A549 (cell line): ENCODE results near the gene EPN2. TPM values are rescaled to one million over a fixed set of nuclear protein-coding genes. Genes with fewer than 3 reads are reported as not detected.
"Not testable (repeated sequence)": the region's sequence is repeated elsewhere in the genome, so short reads cannot be mapped to it uniquely, and the experiment has no call there.

Experiments
- ATAC-seq, 2 experiments: fragments of 200-7000 bp in 1 of 2; fragments of >200 bp in 1 of 2; cut with Nextera tagmentation in 1 of 2; cut with Tn5 transposase in 1 of 2; 3 replicates each; pipeline versions ENCODE4 v1.8.0 to v1.9.1; 2018 to 2020; ENCODE audit warnings: mild to moderate bottlenecking in 1 of 2, moderate library complexity in 1 of 2
- CTCF ChIA-PET: fragments of 300-600 bp; sonication (Branson Sonifier 250); formaldehyde crosslinking; extraction: SDS; loops from one replicate; lab custom pipeline; 2021; ENCODE audit warnings: antibody characterized with exemption, inconsistent platforms; lab: Yijun Ruan, JAX
- POLR2A ChIA-PET: fragments of 350-600 bp; formaldehyde crosslinking; extraction: SDS; loops from one replicate; lab custom pipeline; 2021; ENCODE audit warnings: antibody characterized with exemption, inconsistent platforms; lab: Yijun Ruan, JAX
- DNase-seq, 2 experiments: peaks; one replicate each; pipeline versions ENCODE4 v3.0.0 to v3.0.0-alpha.2; 2011 to 2016; ENCODE audit warnings: low read depth in 1 of 2, low spot score in 1 of 2
- FAIRE-seq: peaks from 2 replicates; lab custom pipeline; 2011; peaks lifted over from hg19 to GRCh38; lab: Jason Lieb, UNC
- H3K27ac ChIP-seq, 2 experiments: fragments of >200 bp; sonication (Bioruptor Twin); formaldehyde crosslinking; 3 replicates each; pipeline ENCODE4 v1.5.1; 2016 to 2017
- H3K4me1 ChIP-seq: fragments of >200 bp; sonication (Bioruptor Twin); formaldehyde crosslinking; 3 replicates; pipeline ENCODE4 v1.6.1; 2016
- H3K4me2 ChIP-seq: fragments of >200 bp; sonication (Bioruptor Twin); formaldehyde crosslinking; 3 replicates; pipeline ENCODE4 v1.6.1; 2016
- H3K4me3 ChIP-seq: fragments of >200 bp; sonication (Bioruptor Twin); formaldehyde crosslinking; 3 replicates; pipeline ENCODE4 v1.5.1; 2016
- H3K9me3 ChIP-seq: fragments of >200 bp; sonication (Bioruptor Twin); formaldehyde crosslinking; 3 replicates; pipeline ENCODE4 v1.6.1; 2016
- WGBS: methylation state at CpG from one replicate; pipeline ENCODE4 v1.1.6; 2017; ENCODE audit errors: missing lambda C conversion rate; 5-methylcytosine and 5-hydroxymethylcytosine counted together
- polyA plus RNA-seq, 4 experiments: library from polyadenylated mRNA; depleted of rRNA in 3 of 4; stranded (reverse); fragments of >200 nt; fragmentation: RNase III in 1 of 4; extraction: RNeasy Plus Mini Kit Qiagen cat#74134 plus additional on column Dnase treatment in 1 of 4; gene quantifications; 2 replicates in 3 of 4; 3 replicates in 1 of 4; pipeline ENCODE4 v1.2.3, GENCODE V29; 2011 to 2017

The EPN2 gene
- polyA plus RNA-seq, 2 of the 4 experiments (the other 2 are of a cell fraction), result 32.1 to 33.8 TPM

- FAIRE-seq, CTCF ChIA-PET: not testable (repeated sequence)
These were observed 34.7 kb upstream of the EPN2 start for GRCh38 chr17:19202448-19202847.

DNA sequence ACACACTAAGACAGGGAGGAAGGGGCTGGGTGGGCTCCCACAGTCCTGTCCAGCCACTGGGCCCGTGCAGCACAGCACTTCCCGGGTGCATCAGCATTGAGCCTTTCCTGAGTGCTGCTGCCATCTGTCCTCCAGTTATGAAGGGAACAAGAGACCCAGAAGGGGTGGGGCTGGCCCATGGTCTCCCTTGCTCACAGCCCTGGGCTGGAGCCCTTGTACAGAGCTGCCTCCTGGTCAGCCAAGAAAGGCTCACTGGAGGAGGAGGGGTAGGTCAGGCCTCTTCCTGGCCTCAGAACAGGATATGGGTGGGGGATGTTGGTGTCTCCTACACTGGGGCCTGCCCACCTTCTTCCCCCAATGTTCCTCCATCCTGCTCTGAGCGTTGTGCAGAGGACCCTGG lies 33.7 kb upstream of the EPN2 start:
- H3K27ac ChIP-seq, H3K4me3 ChIP-seq, CTCF ChIA-PET, POLR2A ChIA-PET, DNase-seq, H3K4me1 ChIP-seq, H3K9me3 ChIP-seq, FAIRE-seq, H3K4me2 ChIP-seq: not testable (repeated sequence)
- peak; percentile 55 to 57 for ATAC-seq
- no CpG with 5 or more reads among the region's 3 CpGs for WGBS

More at GRCh38 chr17:19202448-19202847, 34.7 kb upstream of the EPN2 start:
- DNase-seq, H3K27ac ChIP-seq, H3K4me1 ChIP-seq, H3K4me3 ChIP-seq, H3K4me2 ChIP-seq, H3K9me3 ChIP-seq, POLR2A ChIA-PET: not testable (repeated sequence)
- no CpG with 5 or more reads among the region's 20 CpGs for WGBS
- ATAC-seq, result peak; percentile 93 to 98

DNA sequence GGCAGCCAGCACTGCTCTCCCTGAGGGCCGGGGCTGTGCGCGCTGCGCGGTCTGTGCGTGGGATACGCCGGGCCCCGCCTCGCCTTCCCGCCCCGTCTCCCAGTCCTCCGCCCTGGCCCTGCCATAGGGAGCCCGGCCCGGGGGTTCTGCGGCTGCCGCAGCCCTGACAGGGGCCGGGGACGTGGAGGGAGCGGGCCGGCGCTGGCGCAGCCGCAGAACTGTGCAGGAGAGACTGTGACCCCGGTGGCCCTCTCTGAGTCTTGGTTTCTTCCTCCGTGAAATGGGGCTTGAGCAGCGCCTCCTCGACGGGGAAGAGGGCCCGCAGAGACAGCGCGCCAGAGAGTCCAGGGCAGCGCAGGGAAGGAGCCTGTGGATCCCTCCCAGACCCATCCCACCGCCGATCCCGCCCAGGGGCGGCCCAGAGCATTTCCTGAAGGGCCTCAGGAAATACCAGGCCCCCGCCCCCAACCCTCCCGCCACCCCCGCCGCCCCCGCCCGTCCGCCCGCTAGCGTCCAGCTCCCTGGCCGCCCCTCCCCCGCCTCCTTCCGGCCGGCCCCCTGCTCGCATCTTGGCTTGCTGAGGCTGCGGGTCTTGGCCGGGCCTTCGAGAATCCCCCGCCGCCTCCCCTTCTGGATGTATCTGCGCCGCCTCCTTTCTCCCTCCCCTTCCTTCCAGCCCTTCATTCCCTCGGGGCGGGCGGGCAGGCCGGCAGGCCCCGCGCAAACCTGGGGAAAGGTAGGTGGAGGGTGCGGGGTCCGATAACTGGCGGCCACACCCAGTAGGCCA lies 21.9 kb upstream of the EPN2 start:
- ATAC-seq, result peak; percentile 70 to 88
- CTCF ChIA-PET, DNase-seq, H3K27ac ChIP-seq, H3K4me1 ChIP-seq, H3K9me3 ChIP-seq, H3K4me3 ChIP-seq, H3K4me2 ChIP-seq, POLR2A ChIA-PET, FAIRE-seq: not testable (repeated sequence)
- WGBS, result no CpG with 5 or more reads among the region's 67 CpGs

DNA sequence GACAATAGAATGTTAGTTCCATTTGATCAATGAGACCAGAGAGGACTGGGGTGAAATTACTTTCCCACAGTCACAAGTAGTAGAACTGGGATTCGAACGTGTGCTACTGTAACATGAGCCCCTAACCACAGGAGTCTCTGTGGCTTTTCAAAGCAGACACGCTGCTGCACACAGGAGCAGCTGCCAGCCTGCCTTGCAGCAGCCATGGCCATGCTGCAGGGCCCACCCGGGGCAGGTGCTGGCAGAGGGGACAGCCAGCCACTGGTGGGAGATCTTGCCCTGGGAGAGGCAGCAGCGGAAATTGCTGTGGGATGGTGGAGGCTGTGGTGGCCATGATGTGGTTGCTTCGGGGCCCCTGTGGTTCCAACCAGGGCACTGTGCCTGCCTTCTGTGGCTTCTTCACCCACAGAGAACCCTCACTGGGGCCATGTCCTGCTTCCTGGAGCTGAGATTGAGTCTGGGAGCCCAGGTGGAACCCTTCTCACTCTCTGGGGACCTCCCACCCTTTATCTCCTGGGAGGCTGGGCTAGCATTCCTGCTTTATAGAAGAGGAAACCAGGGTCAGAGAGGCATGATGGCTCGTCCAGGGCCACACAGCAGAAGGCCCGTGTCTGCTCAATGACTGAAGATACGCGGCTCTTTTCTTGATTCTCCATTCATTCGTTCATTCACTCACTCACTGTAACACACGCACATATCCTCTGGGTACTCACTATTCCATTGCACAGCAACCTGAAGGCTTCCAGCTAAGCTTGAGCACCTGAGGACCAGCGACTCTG lies 20.8 kb upstream of the EPN2 start:
- H3K9me3 ChIP-seq, POLR2A ChIA-PET, H3K4me1 ChIP-seq, FAIRE-seq, H3K27ac ChIP-seq, DNase-seq, H3K4me3 ChIP-seq, CTCF ChIA-PET, H3K4me2 ChIP-seq: not testable (repeated sequence)
- WGBS, result no CpG with 5 or more reads among the region's 13 CpGs
- ATAC-seq, result peak in 1 of 2 experiments; percentile 2; a peak in 1 of 6 replicates

- no CpG with 5 or more reads among the region's 2 CpGs for WGBS
- H3K9me3 ChIP-seq, ATAC-seq, H3K4me3 ChIP-seq, H3K27ac ChIP-seq, H3K4me2 ChIP-seq, DNase-seq, FAIRE-seq, CTCF ChIA-PET, POLR2A ChIA-PET, H3K4me1 ChIP-seq: not testable (repeated sequence)
These were observed 18.3 kb upstream of the EPN2 start for GRCh38 chr17:19218914-19219313.

DNA sequence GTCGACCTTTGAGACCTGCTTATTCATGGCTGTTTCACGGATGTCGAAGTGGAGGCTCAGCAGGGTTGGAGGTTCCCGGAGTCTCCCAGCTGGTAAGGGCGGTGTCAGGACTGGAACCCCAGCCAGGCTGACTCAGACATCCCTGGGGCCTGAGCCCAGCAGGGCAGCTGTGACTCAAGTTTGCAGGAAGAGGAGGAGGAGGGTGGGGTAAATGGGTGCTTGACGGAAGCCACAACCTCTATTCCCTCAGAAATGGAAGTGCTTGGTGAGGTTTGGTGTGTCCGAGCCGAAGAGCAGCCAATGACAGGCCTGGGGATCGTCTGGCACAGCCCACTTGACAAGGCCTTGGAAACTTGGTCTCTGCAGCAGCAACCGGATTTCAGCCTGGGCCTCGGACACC lies 17.8 kb upstream of the EPN2 start:
- H3K4me2 ChIP-seq, H3K4me3 ChIP-seq, H3K4me1 ChIP-seq, FAIRE-seq, H3K9me3 ChIP-seq, H3K27ac ChIP-seq, POLR2A ChIA-PET, CTCF ChIA-PET, DNase-seq: not testable (repeated sequence)
- WGBS, result no CpG with 5 or more reads among the region's 11 CpGs
- ATAC-seq, result peak; percentile 48 to 66

DNA sequence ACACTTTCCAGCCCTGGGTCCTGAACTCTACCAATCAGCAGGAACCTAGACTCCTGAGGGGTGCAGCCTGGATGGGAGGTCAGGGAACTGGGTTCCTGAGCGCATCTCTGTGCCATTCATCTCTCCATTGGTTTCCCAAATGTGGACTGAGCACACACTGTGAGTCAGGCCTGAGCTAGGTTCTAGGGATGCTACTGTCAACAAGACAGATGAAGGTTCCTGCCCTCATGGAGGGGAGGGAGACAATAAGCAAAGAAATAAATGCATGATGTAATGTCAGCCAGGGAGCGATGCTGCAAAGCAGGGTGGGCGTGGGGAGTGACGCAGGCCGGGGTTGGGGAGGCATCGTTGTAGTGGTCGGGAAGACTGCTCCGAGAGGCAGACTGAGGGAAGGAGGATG lies 17.0 kb upstream of the EPN2 start:
- CTCF ChIA-PET, DNase-seq, POLR2A ChIA-PET, H3K9me3 ChIP-seq, H3K4me1 ChIP-seq, H3K4me2 ChIP-seq, FAIRE-seq, H3K27ac ChIP-seq, H3K4me3 ChIP-seq: not testable (repeated sequence)
- no CpG with 5 or more reads among the region's 8 CpGs for WGBS
- peak in 1 of 2 experiments; percentile 3; a peak in 2 of 6 replicates for ATAC-seq

GRCh38 chr17:19226610-19227588 lies 10.3 kb upstream of the EPN2 start:
- H3K27ac ChIP-seq, H3K4me1 ChIP-seq, POLR2A ChIA-PET, DNase-seq, CTCF ChIA-PET, FAIRE-seq, H3K4me3 ChIP-seq, H3K9me3 ChIP-seq, H3K4me2 ChIP-seq: not testable (repeated sequence)
- WGBS, result no CpG with 5 or more reads among the region's 12 CpGs
- peak; percentile 51 to 54; a peak in 4 of 6 replicates for ATAC-seq

GRCh38 chr17:19234676-19235075 lies 2.5 kb upstream of the EPN2 start:
- H3K27ac ChIP-seq, ATAC-seq, H3K4me2 ChIP-seq, DNase-seq, H3K4me3 ChIP-seq, CTCF ChIA-PET, POLR2A ChIA-PET, H3K9me3 ChIP-seq, FAIRE-seq: not testable (repeated sequence)
- H3K4me1 ChIP-seq, result peaks cover 14% of the 10 kb centered on the region
- WGBS, result 95% methylated on average over 5 of the region's 6 CpGs

GRCh38 chr17:19236351-19237138 lies 621 bp upstream of the EPN2 start:
- H3K4me2 ChIP-seq, H3K9me3 ChIP-seq, DNase-seq, CTCF ChIA-PET, POLR2A ChIA-PET: not testable (repeated sequence)
- Histone ChIP-seq H3K4me3 (peak overlapping the region; percentile 93; the same call in 2 of the 3 replicates), H3K27ac (peak overlapping the region; percentile 89 to 97; a peak in 4 of 6 replicates), H3K4me1 (peaks cover 14% of the 10 kb centered on the region)
- FAIRE-seq (peak; percentile 97), ATAC-seq (peak; percentile 67 to 81)
- no CpG with 5 or more reads among the region's 32 CpGs for WGBS
